HG02981 (cell line): ENCODE measurements around the gene ADAMTS13.
"Not testable (repeated sequence)": the region's sequence is repeated elsewhere in the genome, so short reads cannot be mapped to it uniquely, and the experiment has no call there.

Experiments
- ATAC-seq: cut with Tn5 transposase; IDR thresholded peaks from one replicate; pipeline ENCODE4 v1.9.1; 2021; ENCODE audit warnings: mild to moderate bottlenecking, moderate library complexity; ENCODE audit not compliant: unreplicated experiment

The ADAMTS13 gene

GRCh38 chr9:133423216-133423615 is 1.0 kb downstream of the ADAMTS13 start:
- no peak for ATAC-seq

GRCh38 chr9:133424187-133424586 is 2.0 kb downstream of the ADAMTS13 start:
- no peak for ATAC-seq

- ATAC-seq = no peak
Measured at GRCh38 chr9:133425049-133425632, 3.0 kb downstream of the ADAMTS13 start.

- ATAC-seq = no peak
Measured at GRCh38 chr9:133426011-133426410, 3.8 kb downstream of the ADAMTS13 start.

- ATAC-seq = no peak
Measured at GRCh38 chr9:133427658-133428348, 5.6 kb downstream of the ADAMTS13 start.

- no peak for ATAC-seq
Measured at GRCh38 chr9:133428617-133429101, 6.5 kb downstream of the ADAMTS13 start.

- ATAC-seq = no peak
Measured at GRCh38 chr9:133429214-133429613, 7.0 kb downstream of the ADAMTS13 start.

GRCh38 chr9:133429641-133430161 is 7.5 kb downstream of the ADAMTS13 start:
- no peak for ATAC-seq

GRCh38 chr9:133430244-133430643 is 8.1 kb downstream of the ADAMTS13 start:
- ATAC-seq = no peak

GRCh38 chr9:133433351-133433843 is 11.2 kb downstream of the ADAMTS13 start:
- ATAC-seq = no peak

GRCh38 chr9:133436681-133437080 is 14.5 kb downstream of the ADAMTS13 start:
- no peak for ATAC-seq

- no peak for ATAC-seq
Measured at GRCh38 chr9:133437753-133438531, 15.8 kb downstream of the ADAMTS13 start.

GRCh38 chr9:133439337-133439736 is 17.2 kb downstream of the ADAMTS13 start:
- no peak for ATAC-seq

GRCh38 chr9:133440874-133441273 is 18.7 kb downstream of the ADAMTS13 start:
- no peak for ATAC-seq

- ATAC-seq = no peak
Measured at GRCh38 chr9:133441571-133441970, 19.4 kb downstream of the ADAMTS13 start.

GRCh38 chr9:133443248-133443647 is 21.1 kb downstream of the ADAMTS13 start:
- ATAC-seq = no peak

- no peak for ATAC-seq
Measured at GRCh38 chr9:133443982-133444381, 21.8 kb downstream of the ADAMTS13 start.

- no peak for ATAC-seq
Measured at GRCh38 chr9:133445293-133445969, 23.3 kb downstream of the ADAMTS13 start.

GRCh38 chr9:133448487-133448972 is 26.4 kb downstream of the ADAMTS13 start:
- ATAC-seq = no peak

GRCh38 chr9:133449760-133450159 is 27.6 kb downstream of the ADAMTS13 start:
- no peak for ATAC-seq

GRCh38 chr9:133451865-133452264 is 29.7 kb downstream of the ADAMTS13 start:
- ATAC-seq = not testable (repeated sequence)
